Measurements from ENCODE around the gene DNAH1. TPM values are rescaled to one million over a fixed set of nuclear protein-coding genes. Genes with fewer than 3 reads are reported as not detected.

The DNAH1 gene
- total RNA-seq, 1 experiment from 2014 or later = 2.4 TPM

DNA sequence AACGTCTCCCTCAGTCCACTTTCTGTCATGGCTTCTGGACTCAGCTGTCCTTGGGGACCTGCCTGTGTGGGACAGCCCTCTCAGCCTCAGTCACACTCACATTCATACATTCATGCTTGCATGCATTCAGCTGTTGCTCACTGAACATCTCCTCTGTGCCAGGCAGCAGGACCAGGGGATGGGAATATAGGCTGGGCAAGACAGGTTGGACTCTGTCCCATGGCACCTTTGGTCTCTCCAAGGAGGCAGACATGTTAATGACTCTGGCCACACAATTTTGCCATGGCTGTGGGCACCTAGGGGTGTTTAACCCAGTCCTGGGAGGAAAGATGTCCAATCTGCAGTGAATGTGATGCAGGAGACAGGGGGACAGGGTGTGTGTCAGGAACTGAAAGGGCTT, 7.8 kb upstream of the DNAH1 start:
- H3K27me3 ChIP-seq (ENCODE audit: control insufficient read depth, insufficient read depth, low read length) = no peaks in the 10 kb centered on the region
- intact Hi-C loops (cut with micrococcal nuclease; ENCODE audit: unreplicated experiment) = no loop called here
- ChIA-PET POLR2A (no interaction called here), CTCF (no interaction called here)
- no peaks in the 10 kb centered on the region for H3K36me3 ChIP-seq (ENCODE audit: control insufficient read depth, insufficient read depth, low read length)
- BruUV-seq (replicated peaks) = no TSS peak
- DNase-seq (ENCODE audit: low read depth, low spot score) = no peak
- H3K4me1 ChIP-seq (ENCODE audit: control insufficient read depth, insufficient read depth, low read length) = peaks cover under 1% of the 10 kb centered on the region; the same call in 1 of the 2 replicates
- TF ChIP-seq POLR2AphosphoS5 (IDR thresholded peaks at IDR 0.05; ENCODE audit: low read depth, low read length) (no peak), TCF7L2 (IDR thresholded peaks at IDR 0.05; ENCODE audit: low read depth, low read length) (no peak), SIN3A (IDR thresholded peaks at IDR 0.05; ENCODE audit: borderline replicate concordance, insufficient read depth, low read depth, low read length) (no peak)
- TF ChIP-seq, protein P1, sequence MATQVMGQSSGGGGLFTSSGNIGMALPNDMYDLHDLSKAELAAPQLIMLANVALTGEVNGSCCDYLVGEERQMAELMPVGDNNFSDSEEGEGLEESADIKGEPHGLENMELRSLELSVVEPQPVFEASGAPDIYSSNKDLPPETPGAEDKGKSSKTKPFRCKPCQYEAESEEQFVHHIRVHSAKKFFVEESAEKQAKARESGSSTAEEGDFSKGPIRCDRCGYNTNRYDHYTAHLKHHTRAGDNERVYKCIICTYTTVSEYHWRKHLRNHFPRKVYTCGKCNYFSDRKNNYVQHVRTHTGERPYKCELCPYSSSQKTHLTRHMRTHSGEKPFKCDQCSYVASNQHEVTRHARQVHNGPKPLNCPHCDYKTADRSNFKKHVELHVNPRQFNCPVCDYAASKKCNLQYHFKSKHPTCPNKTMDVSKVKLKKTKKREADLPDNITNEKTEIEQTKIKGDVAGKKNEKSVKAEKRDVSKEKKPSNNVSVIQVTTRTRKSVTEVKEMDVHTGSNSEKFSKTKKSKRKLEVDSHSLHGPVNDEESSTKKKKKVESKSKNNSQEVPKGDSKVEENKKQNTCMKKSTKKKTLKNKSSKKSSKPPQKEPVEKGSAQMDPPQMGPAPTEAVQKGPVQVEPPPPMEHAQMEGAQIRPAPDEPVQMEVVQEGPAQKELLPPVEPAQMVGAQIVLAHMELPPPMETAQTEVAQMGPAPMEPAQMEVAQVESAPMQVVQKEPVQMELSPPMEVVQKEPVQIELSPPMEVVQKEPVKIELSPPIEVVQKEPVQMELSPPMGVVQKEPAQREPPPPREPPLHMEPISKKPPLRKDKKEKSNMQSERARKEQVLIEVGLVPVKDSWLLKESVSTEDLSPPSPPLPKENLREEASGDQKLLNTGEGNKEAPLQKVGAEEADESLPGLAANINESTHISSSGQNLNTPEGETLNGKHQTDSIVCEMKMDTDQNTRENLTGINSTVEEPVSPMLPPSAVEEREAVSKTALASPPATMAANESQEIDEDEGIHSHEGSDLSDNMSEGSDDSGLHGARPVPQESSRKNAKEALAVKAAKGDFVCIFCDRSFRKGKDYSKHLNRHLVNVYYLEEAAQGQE (IDR thresholded peaks at IDR 0.05; ENCODE audit: insufficient read depth in 1 of 2, low read depth in 2 of 2, low read length in 1 of 2) = no peak
- TF ChIP-seq, protein P2, sequence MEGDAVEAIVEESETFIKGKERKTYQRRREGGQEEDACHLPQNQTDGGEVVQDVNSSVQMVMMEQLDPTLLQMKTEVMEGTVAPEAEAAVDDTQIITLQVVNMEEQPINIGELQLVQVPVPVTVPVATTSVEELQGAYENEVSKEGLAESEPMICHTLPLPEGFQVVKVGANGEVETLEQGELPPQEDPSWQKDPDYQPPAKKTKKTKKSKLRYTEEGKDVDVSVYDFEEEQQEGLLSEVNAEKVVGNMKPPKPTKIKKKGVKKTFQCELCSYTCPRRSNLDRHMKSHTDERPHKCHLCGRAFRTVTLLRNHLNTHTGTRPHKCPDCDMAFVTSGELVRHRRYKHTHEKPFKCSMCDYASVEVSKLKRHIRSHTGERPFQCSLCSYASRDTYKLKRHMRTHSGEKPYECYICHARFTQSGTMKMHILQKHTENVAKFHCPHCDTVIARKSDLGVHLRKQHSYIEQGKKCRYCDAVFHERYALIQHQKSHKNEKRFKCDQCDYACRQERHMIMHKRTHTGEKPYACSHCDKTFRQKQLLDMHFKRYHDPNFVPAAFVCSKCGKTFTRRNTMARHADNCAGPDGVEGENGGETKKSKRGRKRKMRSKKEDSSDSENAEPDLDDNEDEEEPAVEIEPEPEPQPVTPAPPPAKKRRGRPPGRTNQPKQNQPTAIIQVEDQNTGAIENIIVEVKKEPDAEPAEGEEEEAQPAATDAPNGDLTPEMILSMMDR (IDR thresholded peaks at IDR 0.05) = no peak
- no peak overlapping the region for H3K4me3 ChIP-seq (ENCODE audit: low read depth in 2 of 2, low read length in 2 of 2)
- H3K9me3 ChIP-seq (ENCODE audit: control insufficient read depth, insufficient read depth, low read depth, low read length) = no peaks in the 10 kb centered on the region
- in situ Hi-C loops (cut with HindIII; ENCODE audit: low pct_unique_long_range_greater_than_20kb, low sequenced_read_pairs) = no loop called here
- ATAC-seq = no peak
- H3K27ac ChIP-seq (ENCODE audit: low read length) = no peak overlapping the region

DNA sequence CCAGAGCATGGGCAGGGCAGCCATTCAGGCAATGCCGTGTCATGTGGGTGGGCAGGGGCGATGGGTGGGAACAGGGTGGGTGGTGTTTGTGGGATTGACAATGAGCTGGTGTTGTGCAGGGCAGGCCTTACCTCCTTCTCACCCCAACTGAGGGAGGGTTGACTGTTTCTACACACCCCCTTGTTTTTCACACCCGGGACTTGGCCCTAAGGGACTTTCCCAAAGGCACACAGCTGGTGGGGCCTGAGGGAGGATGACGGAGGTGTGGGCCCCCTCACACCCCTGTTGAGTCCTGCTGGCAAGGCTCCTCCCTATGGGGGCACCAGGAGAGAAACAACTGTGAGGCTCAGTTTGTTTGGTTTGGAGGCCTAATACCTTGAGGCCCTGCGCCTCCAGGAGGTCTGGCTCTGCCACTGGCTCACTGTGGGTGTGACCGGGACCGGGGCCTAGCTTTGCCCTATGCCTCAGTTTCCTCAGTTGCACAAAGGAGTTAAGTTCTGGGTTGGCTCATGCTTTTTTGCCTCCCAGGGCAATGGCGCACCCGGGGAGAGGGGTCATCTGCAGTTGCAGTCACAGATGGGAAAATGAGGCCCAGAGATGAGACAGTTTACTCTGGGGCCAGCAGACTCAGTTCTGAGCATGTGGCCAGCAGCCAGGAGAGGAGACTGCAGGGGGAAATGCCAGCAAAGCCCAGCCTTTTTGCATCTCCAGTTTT, 5.1 kb upstream of the DNAH1 start:
- intact Hi-C loops (cut with micrococcal nuclease; ENCODE audit: unreplicated experiment) = no loop called here

More for the DNA sequence above, 5.1 kb upstream of the DNAH1 start:
- Histone ChIP-seq H3K9me3 (ENCODE audit: control insufficient read depth, insufficient read depth, low read depth, low read length) (no peaks in the 10 kb centered on the region), H3K27ac (ENCODE audit: low read length) (no peak overlapping the region), H3K4me3 (ENCODE audit: low read depth in 2 of 2, low read length in 2 of 2) (no peak overlapping the region), H3K4me1 (ENCODE audit: control insufficient read depth, insufficient read depth, low read length) (peaks cover 12% of the 10 kb centered on the region), H3K27me3 (ENCODE audit: control insufficient read depth, insufficient read depth, low read length) (no peaks in the 10 kb centered on the region), H3K36me3 (ENCODE audit: control insufficient read depth, insufficient read depth, low read length) (no peaks in the 10 kb centered on the region)
- POLR2A ChIA-PET = no interaction called here
- TF ChIP-seq, protein P1 (IDR thresholded peaks at IDR 0.05; ENCODE audit: insufficient read depth in 1 of 2, low read depth in 2 of 2, low read length in 1 of 2) = no peak
- TF ChIP-seq SIN3A (IDR thresholded peaks at IDR 0.05; ENCODE audit: borderline replicate concordance, insufficient read depth, low read depth, low read length) = no peak
- TF ChIP-seq, protein P2 (IDR thresholded peaks at IDR 0.05) = no peak
- no peak for TF ChIP-seq POLR2AphosphoS5 (IDR thresholded peaks at IDR 0.05; ENCODE audit: low read depth, low read length)
- no peak for TF ChIP-seq TCF7L2 (IDR thresholded peaks at IDR 0.05; ENCODE audit: low read depth, low read length)
- CTCF ChIA-PET = no interaction called here
- in situ Hi-C loops (cut with HindIII; ENCODE audit: low pct_unique_long_range_greater_than_20kb, low sequenced_read_pairs) = no loop called here
- no TSS peak for BruUV-seq (replicated peaks)
- no peak for DNase-seq (ENCODE audit: low read depth, low spot score)
- ATAC-seq = no peak

Measured in Panc1 (cell line).